B cell (primary cell): ENCODE results near the gene TPRN. TPM values are rescaled to one million over a fixed set of nuclear protein-coding genes. Genes with fewer than 3 reads are reported as not detected.

Experiments used
- ATAC-seq: fragments of 200-7000 bp; cut with Tn5 transposase; one replicate; pipeline ENCODE4 v1.10.0; 2021; ENCODE audit warnings: low read depth, mild to moderate bottlenecking, moderate number of reproducible peaks, moderate library complexity
- CTCF ChIA-PET: fragments of 350-600 bp; sonication (Branson Sonifier 250); formaldehyde crosslinking; loops from one replicate; lab custom pipeline; 2021; ENCODE audit warnings: antibody characterized with exemption, inconsistent platforms; lab: Charles Lee
- POLR2A ChIA-PET: fragments of 350-600 bp; sonication (Branson Sonifier 250); formaldehyde crosslinking; loops from one replicate; lab custom pipeline; 2021; ENCODE audit warnings: antibody characterized with exemption; lab: Charles Lee
- DNase-seq: peaks from one replicate; pipeline ENCODE4 v3.0.0; 2013
- H2AFZ ChIP-seq: 2 replicates; pipeline ENCODE4 v1.6.1; 2012; ENCODE audit warnings: mild to moderate bottlenecking, low read depth, low read length; ENCODE audit not compliant: insufficient read depth, poor library complexity, severe bottlenecking
- H3K27ac ChIP-seq, 2 donors: 1 replicate in 1 of 2; 2 replicates in 1 of 2; pipeline ENCODE4 v1.5.1; 2012 to 2013; ENCODE audit warnings: low read length in 2 of 2, mild to moderate bottlenecking in 2 of 2, moderate library complexity in 1 of 2
- H3K27me3 ChIP-seq, 4 experiments: fragments of 200-600 bp in 1 of 4; sonication (generic) in 1 of 4; replicated peaks in 1 of 4; 1 replicate in 2 of 4; 2 replicates in 2 of 4; pipeline versions ENCODE4 v1.6.1 to v1.7.0; 2013 to 2016; ENCODE audit warnings: low read length in 3 of 4, mild to moderate bottlenecking in 2 of 4, mixed read lengths in 1 of 4, moderate library complexity in 1 of 4; ENCODE audit not compliant: insufficient read depth in 4 of 4, control insufficient read depth in 3 of 4; ENCODE audit errors: control extremely low read depth in 1 of 4
- H3K36me3 ChIP-seq, 2 experiments: replicated peaks in 1 of 2; 1 replicate in 1 of 2; 2 replicates in 1 of 2; pipeline versions ENCODE4 v1.6.1 to v1.7.1; 2013; ENCODE audit warnings: low read length in 1 of 2; ENCODE audit not compliant: insufficient read depth in 2 of 2, control insufficient read depth in 1 of 2; ENCODE audit errors: control extremely low read depth in 1 of 2, extremely low read depth in 1 of 2
- H3K4me1 ChIP-seq, 2 donors: fragments of 200-600 bp in 1 of 2; sonication (generic) in 1 of 2; 1 replicate in 1 of 2; 2 replicates in 1 of 2; pipeline versions ENCODE4 v1.5.1 to v1.6.1; 2013 to 2017; ENCODE audit warnings: low read length in 2 of 2; ENCODE audit not compliant: control insufficient read depth in 2 of 2, insufficient read depth in 2 of 2
- H3K4me2 ChIP-seq: replicated peaks from 2 replicates; pipeline ENCODE3; 2012; ENCODE audit warnings: mild to moderate bottlenecking, low read depth, low read length; ENCODE audit not compliant: poor library complexity, severe bottlenecking
- H3K4me3 ChIP-seq, 5 experiments: fragments of 200-600 bp in 1 of 5; sonication (generic) in 1 of 5; 1 replicate in 3 of 5; 2 replicates in 2 of 5; pipeline versions ENCODE4 v1.5.1 to v1.7.0; 2011 to 2016; ENCODE audit warnings: low read length in 4 of 5, mild to moderate bottlenecking in 4 of 5, low read depth in 2 of 5, control low read depth in 1 of 5, moderate library complexity in 1 of 5; ENCODE audit not compliant: insufficient read depth in 1 of 5; ENCODE audit errors: control extremely low read depth in 1 of 5, extremely low read depth in 1 of 5
- H3K79me2 ChIP-seq: fragments of 200-600 bp; sonication (generic); one replicate; pipeline ENCODE4 v1.6.0; 2016; ENCODE audit warnings: low read length; ENCODE audit not compliant: control insufficient read depth, insufficient read depth
- H3K9ac ChIP-seq: fragments of 200-600 bp; sonication (generic); 2 replicates; pipeline ENCODE4 v1.6.1; 2017; ENCODE audit warnings: mild to moderate bottlenecking, low read length, moderate library complexity
- H3K9me3 ChIP-seq, 3 donors: one replicate each; pipeline versions ENCODE4 v1.6.1 to v1.7.1; 2013; ENCODE audit warnings: low read length in 2 of 3; ENCODE audit not compliant: control insufficient read depth in 2 of 3, insufficient read depth in 1 of 3; ENCODE audit errors: control extremely low read depth in 1 of 3
- H4K20me1 ChIP-seq: 2 replicates; pipeline ENCODE4 v1.6.0; 2012; ENCODE audit warnings: mild to moderate bottlenecking, low read length; ENCODE audit not compliant: insufficient read depth, control insufficient read depth, poor library complexity, severe bottlenecking
- H3K27ac Mint-ChIP-seq: one replicate; pipeline ENCODE4 v1.8.0; 2021; ENCODE audit warnings: mixed read lengths
- H3K27me3 Mint-ChIP-seq: one replicate; pipeline ENCODE4 v1.8.0; 2021; ENCODE audit warnings: mixed read lengths
- H3K4me1 Mint-ChIP-seq: one replicate; pipeline ENCODE4 v1.8.0; 2021; ENCODE audit warnings: mixed read lengths
- H3K4me3 Mint-ChIP-seq: one replicate; pipeline ENCODE4 v1.8.0; 2021; ENCODE audit warnings: mixed read lengths
- H3K9me3 Mint-ChIP-seq: one replicate; pipeline ENCODE4 v1.8.0; 2022; ENCODE audit warnings: mixed read lengths; ENCODE audit not compliant: insufficient read depth
- EZH2 ChIP-seq: IDR thresholded peaks from 2 replicates; pipeline ENCODE4 v1.6.1; 2012; ENCODE audit warnings: borderline replicate concordance, low read depth, mild to moderate bottlenecking, moderate library complexity, low read length; ENCODE audit not compliant: insufficient read depth, poor library complexity, severe bottlenecking
- WGBS: methylation state at CpG from one replicate; pipeline ENCODE4 v1.1.5; 2013; ENCODE audit warnings: missing lambda C conversion rate; ENCODE audit not compliant: insufficient coverage; 5-methylcytosine and 5-hydroxymethylcytosine counted together
- intact Hi-C: fragments of 100-400 bp; cut with micrococcal nuclease; formaldehyde crosslinking; loops from one replicate; pipeline ENCODE4 v1.10.0; 2022
- polyA plus RNA-seq: library from polyadenylated mRNA; depleted of rRNA; stranded (reverse); fragments of >200 nt; gene quantifications from 2 replicates; pipeline ENCODE4 v1.2.3, GENCODE V29; 2012
- total RNA-seq, 2 donors: library from RNA; stranded (reverse); fragments of 120-200 nt in 1 of 2; gene quantifications; 1 replicate in 1 of 2; 2 replicates in 1 of 2; pipeline versions ENCODE4 v1.2.3 to v1.2.4, GENCODE V29; 2013 to 2022
- TF ChIP-seq, protein P1 (sequence below): fragments of 200-600 bp; IDR thresholded peaks from one replicate; pipeline ENCODE4 v1.8.0; 2022; ENCODE audit warnings: antibody characterized with exemption, mild to moderate bottlenecking

The TPRN gene
- total and polyA plus RNA-seq, 2 donors (not counting 1 experiment from before 2014, with no cell fraction given) = 5.7 to 16.3 TPM

DNA sequence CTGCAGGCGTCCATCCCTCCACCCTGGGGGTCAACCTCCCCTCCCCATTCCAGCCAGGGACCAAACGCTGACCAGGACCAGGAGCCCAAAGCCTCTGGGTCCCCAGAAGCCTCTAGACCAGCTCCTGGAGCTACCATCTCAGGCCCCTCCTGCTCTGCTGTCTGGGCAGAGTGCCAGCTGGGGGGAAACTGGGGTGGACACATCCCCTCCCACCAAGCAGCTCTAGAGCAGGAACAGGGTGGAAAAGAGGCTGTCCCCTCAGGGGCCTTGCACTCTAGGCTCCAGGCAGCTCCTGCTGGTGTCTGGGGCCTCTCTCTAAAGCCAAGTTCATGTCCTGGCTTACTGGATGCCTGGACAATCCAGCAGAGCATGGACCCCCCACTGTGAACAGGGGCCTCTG is 7.7 kb downstream of the TPRN start:
- Mint-ChIP-seq H3K27me3 (no peaks in the 10 kb centered on the region), H3K4me1 (peaks cover 19% of the 10 kb centered on the region), H3K9me3 (no peaks in the 10 kb centered on the region), H3K4me3 (no peak overlapping the region), H3K27ac (no peak overlapping the region)
- H3K9me3 ChIP-seq = peaks cover 0 to 3% (median 0%) of the 10 kb centered on the region in 3 donors
- H3K4me2 ChIP-seq = no peak overlapping the region
- TF ChIP-seq, protein P1, sequence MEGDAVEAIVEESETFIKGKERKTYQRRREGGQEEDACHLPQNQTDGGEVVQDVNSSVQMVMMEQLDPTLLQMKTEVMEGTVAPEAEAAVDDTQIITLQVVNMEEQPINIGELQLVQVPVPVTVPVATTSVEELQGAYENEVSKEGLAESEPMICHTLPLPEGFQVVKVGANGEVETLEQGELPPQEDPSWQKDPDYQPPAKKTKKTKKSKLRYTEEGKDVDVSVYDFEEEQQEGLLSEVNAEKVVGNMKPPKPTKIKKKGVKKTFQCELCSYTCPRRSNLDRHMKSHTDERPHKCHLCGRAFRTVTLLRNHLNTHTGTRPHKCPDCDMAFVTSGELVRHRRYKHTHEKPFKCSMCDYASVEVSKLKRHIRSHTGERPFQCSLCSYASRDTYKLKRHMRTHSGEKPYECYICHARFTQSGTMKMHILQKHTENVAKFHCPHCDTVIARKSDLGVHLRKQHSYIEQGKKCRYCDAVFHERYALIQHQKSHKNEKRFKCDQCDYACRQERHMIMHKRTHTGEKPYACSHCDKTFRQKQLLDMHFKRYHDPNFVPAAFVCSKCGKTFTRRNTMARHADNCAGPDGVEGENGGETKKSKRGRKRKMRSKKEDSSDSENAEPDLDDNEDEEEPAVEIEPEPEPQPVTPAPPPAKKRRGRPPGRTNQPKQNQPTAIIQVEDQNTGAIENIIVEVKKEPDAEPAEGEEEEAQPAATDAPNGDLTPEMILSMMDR = no peak
- TF ChIP-seq EZH2 = no peak
- H4K20me1 ChIP-seq = peaks cover 44% of the 10 kb centered on the region
- ChIA-PET POLR2A (no interaction called here), CTCF (interaction anchor here (1.1 kb wide), 1 partner anchor 75 kb away, joined by 3 read pairs; no protein-coding TSS in a partner anchor)
- no peak overlapping the region for H2AFZ ChIP-seq
- peaks cover 0 to 19% of the 10 kb centered on the region in 2 experiments for H3K36me3 ChIP-seq
- no peak overlapping the region for H3K27ac ChIP-seq
- H3K4me3 ChIP-seq = no peak overlapping the region
- DNase-seq (no peak), ATAC-seq (no peak)
- intact Hi-C loops = no loop called here
- no peak overlapping the region for H3K9ac ChIP-seq
- peaks cover 10 to 21% of the 10 kb centered on the region in 2 donors for H3K4me1 ChIP-seq
- 97% methylated on average over 2 of the region's 2 CpGs for WGBS
- peaks cover 82% of the 10 kb centered on the region for H3K79me2 ChIP-seq
- H3K27me3 ChIP-seq = no peaks in the 10 kb centered on the region

DNA sequence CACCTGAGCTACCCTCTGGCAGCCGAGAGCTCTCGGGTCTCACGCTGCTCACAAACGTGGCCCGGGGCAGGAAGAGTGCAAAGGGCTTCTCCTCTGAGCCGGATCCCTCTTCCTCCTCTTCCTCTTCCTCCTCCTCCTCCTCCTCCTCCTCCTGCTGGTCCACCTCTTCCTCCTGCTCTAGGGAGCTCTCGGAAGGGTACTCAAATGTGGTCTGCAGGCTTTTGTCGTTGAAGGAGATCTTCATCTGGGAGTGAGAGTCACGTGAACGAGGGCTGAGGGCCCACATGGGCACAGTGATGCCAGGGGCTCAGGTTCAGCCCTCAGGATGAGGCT is 8.1 kb downstream of the TPRN start:
- Histone ChIP-seq H3K27me3 (no peaks in the 10 kb centered on the region), H3K4me2 (no peak overlapping the region), H3K9me3 (peaks cover 0 to 3% (median 0%) of the 10 kb centered on the region in 3 donors), H3K36me3 (peaks cover 0 to 19% of the 10 kb centered on the region in 2 experiments), H3K9ac (no peak overlapping the region), H4K20me1 (peaks cover 40% of the 10 kb centered on the region), H3K4me1 (peaks cover 15 to 25% of the 10 kb centered on the region in 2 donors), H3K79me2 (peaks cover 82% of the 10 kb centered on the region), H3K27ac (no peak overlapping the region), H2AFZ (no peak overlapping the region), H3K4me3 (no peak overlapping the region)
- no peak for TF ChIP-seq EZH2
- TF ChIP-seq, protein P1 = no peak
- Mint-ChIP-seq H3K27me3 (no peaks in the 10 kb centered on the region), H3K27ac (no peak overlapping the region), H3K9me3 (no peaks in the 10 kb centered on the region), H3K4me3 (no peak overlapping the region), H3K4me1 (peaks cover 23% of the 10 kb centered on the region)
- CTCF ChIA-PET = interaction anchor here (1.1 kb wide), 1 partner anchor 74 kb away, joined by 3 read pairs; no protein-coding TSS in a partner anchor
- POLR2A ChIA-PET = no interaction called here
- intact Hi-C loops = no loop called here
- ATAC-seq (no peak), DNase-seq (no peak)
- whole genome bisulfite sequencing = 98% methylated on average over 4 of the region's 10 CpGs
